Measurements from ENCODE around the gene PRELP.

- TF ChIP-seq, protein P1, sequence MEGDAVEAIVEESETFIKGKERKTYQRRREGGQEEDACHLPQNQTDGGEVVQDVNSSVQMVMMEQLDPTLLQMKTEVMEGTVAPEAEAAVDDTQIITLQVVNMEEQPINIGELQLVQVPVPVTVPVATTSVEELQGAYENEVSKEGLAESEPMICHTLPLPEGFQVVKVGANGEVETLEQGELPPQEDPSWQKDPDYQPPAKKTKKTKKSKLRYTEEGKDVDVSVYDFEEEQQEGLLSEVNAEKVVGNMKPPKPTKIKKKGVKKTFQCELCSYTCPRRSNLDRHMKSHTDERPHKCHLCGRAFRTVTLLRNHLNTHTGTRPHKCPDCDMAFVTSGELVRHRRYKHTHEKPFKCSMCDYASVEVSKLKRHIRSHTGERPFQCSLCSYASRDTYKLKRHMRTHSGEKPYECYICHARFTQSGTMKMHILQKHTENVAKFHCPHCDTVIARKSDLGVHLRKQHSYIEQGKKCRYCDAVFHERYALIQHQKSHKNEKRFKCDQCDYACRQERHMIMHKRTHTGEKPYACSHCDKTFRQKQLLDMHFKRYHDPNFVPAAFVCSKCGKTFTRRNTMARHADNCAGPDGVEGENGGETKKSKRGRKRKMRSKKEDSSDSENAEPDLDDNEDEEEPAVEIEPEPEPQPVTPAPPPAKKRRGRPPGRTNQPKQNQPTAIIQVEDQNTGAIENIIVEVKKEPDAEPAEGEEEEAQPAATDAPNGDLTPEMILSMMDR (IDR thresholded peaks at IDR 0.05; ENCODE audit: insufficient read depth, low read depth, low read length), result no peak
- TF ChIP-seq EZH2 (IDR thresholded peaks at IDR 0.05; ENCODE audit: insufficient read depth, low read length), result no peak
Measured at GRCh38 chr1:203497269-203497777, 21.7 kb downstream of the PRELP start.

All from astrocyte (in vitro differentiated cells and primary cell).